PC-3 (cell line): ENCODE results near the gene ABHD11. TPM values are rescaled to one million over a fixed set of nuclear protein-coding genes. Genes with fewer than 3 reads are reported as not detected.

Experiments
- ATAC-seq: fragments of 200-7000 bp; cut with Tn5 transposase; 2 replicates; pipeline ENCODE4 v1.9.1; 2020; ENCODE audit warnings: mild to moderate bottlenecking, moderate library complexity
- BruUV-seq: library from RNA; stranded (reverse); fragments of 400-500 nt; replicated peaks from 2 replicates; lab custom pipeline; 2021; lab: Mats Ljungman, UMichigan
- CTCF ChIA-PET: fragments of 300-600 bp; sonication (Branson Sonifier 250); formaldehyde crosslinking; loops from one replicate; lab custom pipeline; 2022; ENCODE audit warnings: antibody characterized with exemption; lab: Charles Lee
- POLR2A ChIA-PET: fragments of 300-600 bp; sonication (Branson Sonifier 250); formaldehyde crosslinking; loops from one replicate; lab custom pipeline; 2022; ENCODE audit warnings: antibody characterized with exemption; ENCODE audit not compliant: unreplicated experiment; lab: Charles Lee
- DNase-seq: peaks from one replicate; pipeline ENCODE4 v3.0.0-alpha.2; 2015
- H2AFZ ChIP-seq: fragments of 300-600 bp; sonication (generic); 2 replicates; pipeline ENCODE4 v1.6.0; 2016; ENCODE audit warnings: antibody characterized with exemption, low read length
- H3F3A ChIP-seq: fragments of 300-600 bp; sonication (generic); one replicate; pipeline ENCODE4 v1.6.0; 2017; ENCODE audit warnings: antibody characterized with exemption, low read length, control low read depth, mild to moderate bottlenecking; ENCODE audit not compliant: unreplicated experiment
- H3K27ac ChIP-seq: fragments of 300-600 bp; sonication (generic); 2 replicates; pipeline ENCODE4 v1.5.1; 2016; ENCODE audit warnings: mild to moderate bottlenecking, low read length
- H3K27me3 ChIP-seq: fragments of 300-600 bp; sonication (generic); 2 replicates; pipeline ENCODE4 v1.6.1; 2016; ENCODE audit warnings: low read length, mixed read lengths
- H3K36me3 ChIP-seq: fragments of 300-600 bp; sonication (generic); 2 replicates; pipeline ENCODE4 v1.6.1; 2016; ENCODE audit warnings: low read depth, mixed run types, low read length, mixed read lengths
- H3K4me1 ChIP-seq: fragments of 300-600 bp; sonication (generic); 2 replicates; pipeline ENCODE4 v1.5.1; 2016; ENCODE audit warnings: low read length; ENCODE audit not compliant: insufficient read depth
- H3K4me2 ChIP-seq: fragments of 300-600 bp; sonication (generic); 2 replicates; pipeline ENCODE4 v1.6.0; 2016; ENCODE audit warnings: low read length
- H3K4me3 ChIP-seq: fragments of 300-600 bp; sonication (generic); 2 replicates; pipeline ENCODE4 v1.5.1; 2016; ENCODE audit warnings: mild to moderate bottlenecking, low read length, mixed read lengths
- H3K79me2 ChIP-seq: fragments of 300-600 bp; sonication (generic); 2 replicates; pipeline ENCODE4 v1.6.1; 2017; ENCODE audit warnings: low read length, mixed read lengths
- H3K9ac ChIP-seq: fragments of 300-600 bp; sonication (generic); 2 replicates; pipeline ENCODE4 v1.6.0; 2016; ENCODE audit warnings: mild to moderate bottlenecking, low read length
- H3K9me2 ChIP-seq: fragments of 300-600 bp; sonication (generic); replicated peaks from 2 replicates; pipeline ENCODE4 v1.6.1; 2016; ENCODE audit warnings: mixed run types, low read length, mixed read lengths
- H3K9me3 ChIP-seq: fragments of 300-600 bp; sonication (generic); 2 replicates; pipeline ENCODE4 v1.6.1; 2016; ENCODE audit warnings: low read length, mixed read lengths
- H4K20me1 ChIP-seq: fragments of 300-600 bp; sonication (generic); 2 replicates; pipeline ENCODE4 v1.6.1; 2016; ENCODE audit warnings: low read length, mixed read lengths
- CTCF ChIP-seq: fragments of 300-600 bp; sonication (generic); conservative IDR thresholded peaks from 2 replicates; pipeline ENCODE4 v1.5.1; 2017; ENCODE audit warnings: antibody characterized with exemption, low read depth, mild to moderate bottlenecking, low read length
- EZH2 ChIP-seq: fragments of 300-600 bp; sonication (generic); IDR thresholded peaks from one replicate; pipeline ENCODE4 v1.6.1; 2017; ENCODE audit warnings: antibody characterized with exemption, mild to moderate bottlenecking, low read length; ENCODE audit not compliant: unreplicated experiment
- EZH2phosphoT487 ChIP-seq: fragments of 300-600 bp; sonication (generic); IDR thresholded peaks from 2 replicates; pipeline ENCODE4 v1.6.1; 2018; ENCODE audit warnings: mild to moderate bottlenecking, antibody characterized with exemption, low read length, borderline replicate concordance
- intact Hi-C: fragments of 100-400 bp; cut with micrococcal nuclease; formaldehyde crosslinking; loops from 2 replicates; pipeline ENCODE4 v1.9.0; 2023
- total RNA-seq: library from RNA; depleted of rRNA; stranded (reverse); fragments of >200 nt; gene quantifications from 2 replicates; pipeline ENCODE4 v1.2.3, GENCODE V29; 2014

ABHD11 gene
- total RNA-seq, 1 experiment from 2014 or later: 41.4 TPM

- ATAC-seq (no peak), DNase-seq (no peak)
- Histone ChIP-seq H4K20me1 (peaks cover 10% of the 10 kb centered on the region; the same call in 1 of the 2 replicates), H3K4me2 (peak overlapping the region; percentile 91), H3K27me3 (no peaks in the 10 kb centered on the region), H3K36me3 (peaks cover 7% of the 10 kb centered on the region; the same call in 1 of the 2 replicates), H3K4me3 (peak overlapping the region; percentile 92), H3K9ac (peak overlapping the region; percentile 91), H3K79me2 (peaks cover 21% of the 10 kb centered on the region), H3K4me1 (peaks cover 29% of the 10 kb centered on the region), H3K9me2 (no peaks in the 10 kb centered on the region), H2AFZ (no peak overlapping the region), H3F3A (no peaks in the 10 kb centered on the region), H3K27ac (no peak overlapping the region), H3K9me3 (no peaks in the 10 kb centered on the region)
- CTCF ChIA-PET: interaction anchor here (0.7 kb wide), 1 partner anchor 136 kb away, joined by 3 read pairs; no protein-coding TSS in a partner anchor
- TF ChIP-seq CTCF (no peak), EZH2phosphoT487 (no peak), EZH2 (no peak)
- intact Hi-C loops: loop anchor here (1.0 to 2.0 kb wide), 3 partner anchors 33 to 118 kb away; partner anchors contain the start of gene CLDN3
- POLR2A ChIA-PET: interaction anchor here (0.5 to 0.6 kb wide), 3 partner anchors 100 to 216 kb away, joined by 3 to 5 read pairs (median 4); partner anchors contain the start of gene MLXIPL
- TSS peak; percentile 42 for BruUV-seq
These were observed 947 bp downstream of the ABHD11 start for GRCh38 chr7:73737491-73738219.

- intact Hi-C loops: no loop called here
These were observed 1.7 kb downstream of the ABHD11 start for GRCh38 chr7:73736885-73737284.

More at GRCh38 chr7:73736885-73737284, 1.7 kb downstream of the ABHD11 start:
- ATAC-seq: no peak
- no TSS peak for BruUV-seq
- peaks cover 7% of the 10 kb centered on the region; the same call in 1 of the 2 replicates for H3K36me3 ChIP-seq
- peak overlapping the region; percentile 91; the same call in 1 of the 2 replicates for H3K4me2 ChIP-seq
- peaks cover 21% of the 10 kb centered on the region for H3K4me1 ChIP-seq
- no peaks in the 10 kb centered on the region for H3K27me3 ChIP-seq
- no peak overlapping the region for H3K9ac ChIP-seq
- peaks cover 21% of the 10 kb centered on the region for H3K79me2 ChIP-seq
- H2AFZ ChIP-seq: no peak overlapping the region
- ChIA-PET POLR2A (no interaction called here), CTCF (no interaction called here)
- H3K9me2 ChIP-seq: no peaks in the 10 kb centered on the region
- H3K27ac ChIP-seq: no peak overlapping the region
- no peaks in the 10 kb centered on the region for H3F3A ChIP-seq
- no peak overlapping the region for H3K4me3 ChIP-seq
- H4K20me1 ChIP-seq: peaks cover 10% of the 10 kb centered on the region; the same call in 1 of the 2 replicates
- TF ChIP-seq EZH2 (no peak), EZH2phosphoT487 (no peak), CTCF (no peak)
- no peak for DNase-seq
- no peaks in the 10 kb centered on the region for H3K9me3 ChIP-seq
